Central memory CD8-positive, alpha-beta T cell (primary cell): ENCODE results near the gene TMEM200A.

Source experiments
- ATAC-seq: fragments of 150-1000 bp; cut with Tn5 transposase; replicated peaks from 2 replicates; pipeline ENCODE4 v1.10.0; 2022; ENCODE audit warnings: mild to moderate bottlenecking, moderate FRiP score, moderate number of reproducible peaks; ENCODE audit not compliant: poor library complexity, severe bottlenecking; ENCODE audit errors: extremely low read depth
- DNase-seq, 2 donors: peaks; one replicate each; pipeline ENCODE4 v3.0.0; 2021; ENCODE audit warnings: low spot score in 2 of 2
- H3K27ac Mint-ChIP-seq: one replicate; pipeline ENCODE4 v1.8.0; 2022; ENCODE audit warnings: low read depth, mild to moderate bottlenecking, moderate library complexity, mixed read lengths
- H3K27me3 Mint-ChIP-seq: one replicate; pipeline ENCODE4 v1.8.0; 2022; ENCODE audit warnings: mixed read lengths
- H3K36me3 Mint-ChIP-seq: one replicate; pipeline ENCODE4 v1.8.0; 2022; ENCODE audit warnings: mild to moderate bottlenecking, moderate library complexity, mixed read lengths; ENCODE audit not compliant: insufficient read depth
- H3K4me1 Mint-ChIP-seq: one replicate; pipeline ENCODE4 v1.8.0; 2022; ENCODE audit warnings: mixed read lengths
- H3K4me3 Mint-ChIP-seq: one replicate; pipeline ENCODE4 v1.8.0; 2022; ENCODE audit warnings: mild to moderate bottlenecking, moderate library complexity, mixed read lengths
- H3K9me3 Mint-ChIP-seq: one replicate; pipeline ENCODE4 v1.8.0; 2022; ENCODE audit warnings: mixed read lengths

Gene TMEM200A

GRCh38 chr6:130482645-130483390 is 117.0 kb downstream of the TMEM200A start:
- Mint-ChIP-seq H3K27ac (no peak overlapping the region), H3K9me3 (peaks cover 5% of the 10 kb centered on the region), H3K27me3 (no peaks in the 10 kb centered on the region), H3K4me3 (no peak overlapping the region), H3K36me3 (peaks cover 2% of the 10 kb centered on the region), H3K4me1 (peaks cover 31% of the 10 kb centered on the region)
- ATAC-seq (no peak), DNase-seq (no peak)

GRCh38 chr6:130485870-130486269 is 120.1 kb downstream of the TMEM200A start:
- H3K4me3 Mint-ChIP-seq = no peak overlapping the region
- H3K27me3 Mint-ChIP-seq = no peaks in the 10 kb centered on the region
- H3K4me1 Mint-ChIP-seq = peaks cover 31% of the 10 kb centered on the region
- ATAC-seq (no peak), DNase-seq (no peak)
- no peak overlapping the region for H3K27ac Mint-ChIP-seq
- peaks cover 2% of the 10 kb centered on the region for H3K36me3 Mint-ChIP-seq
- H3K9me3 Mint-ChIP-seq = no peaks in the 10 kb centered on the region

- H3K4me3 Mint-ChIP-seq = no peak overlapping the region
- no peak overlapping the region for H3K27ac Mint-ChIP-seq
- peaks cover 31% of the 10 kb centered on the region for H3K4me1 Mint-ChIP-seq
- no peaks in the 10 kb centered on the region for H3K9me3 Mint-ChIP-seq
- ATAC-seq (no peak), DNase-seq (no peak)
- peaks cover 3% of the 10 kb centered on the region for H3K36me3 Mint-ChIP-seq
- no peaks in the 10 kb centered on the region for H3K27me3 Mint-ChIP-seq
Measured at GRCh38 chr6:130486417-130486816, 120.6 kb downstream of the TMEM200A start.

- peaks cover 1% of the 10 kb centered on the region for H3K36me3 Mint-ChIP-seq
- no peaks in the 10 kb centered on the region for H3K9me3 Mint-ChIP-seq
- H3K27me3 Mint-ChIP-seq = no peaks in the 10 kb centered on the region
- no peak overlapping the region for H3K4me3 Mint-ChIP-seq
- peaks cover 4% of the 10 kb centered on the region for H3K4me1 Mint-ChIP-seq
- ATAC-seq = no peak
- no peak overlapping the region for H3K27ac Mint-ChIP-seq
- no peak for DNase-seq
Measured at GRCh38 chr6:130489514-130489913, 123.7 kb downstream of the TMEM200A start.
